BLaER1 treated with 17β-estradiol and CSF1 and Interleukin-3, amounts not matched to agents 10 nM and 100 nM (cell line): ENCODE data around the gene BRF1.
"Not testable (repeated sequence)": the region's sequence is repeated elsewhere in the genome, so short reads cannot be mapped to it uniquely, and the experiment has no call there.

Experiments
- H3K27ac ChIP-seq, 11 experiments: shearing (Covaris generic); formaldehyde crosslinking; 2 replicates each; pipeline ENCODE4 v1.8.1; 2022
- H3K27me3 ChIP-seq, 11 experiments: shearing (Covaris generic); formaldehyde crosslinking; 2 replicates each; pipeline ENCODE4 v1.8.1; 2022
- H3K36me3 ChIP-seq, 11 experiments: shearing (Covaris generic); formaldehyde crosslinking; 2 replicates each; pipeline ENCODE4 v1.8.1; 2022
- H3K4me1 ChIP-seq, 10 experiments: shearing (Covaris generic); formaldehyde crosslinking; 2 replicates each; pipeline ENCODE4 v1.8.1; 2022
- H3K4me2 ChIP-seq, 11 experiments: shearing (Covaris generic); formaldehyde crosslinking; 2 replicates each; pipeline ENCODE4 v1.8.1; 2022
- H3K4me3 ChIP-seq, 10 experiments: shearing (Covaris generic); formaldehyde crosslinking; 2 replicates each; pipeline ENCODE4 v1.8.1; 2022
- H3K9ac ChIP-seq, 11 experiments: shearing (Covaris generic); formaldehyde crosslinking; 2 replicates each; pipeline ENCODE4 v1.8.1; 2022
- H3K9me3 ChIP-seq, 11 experiments: shearing (Covaris generic); formaldehyde crosslinking; replicated peaks in 1 of 11; 2 replicates each; pipeline ENCODE4 v1.8.1; 2022
- H4K20me1 ChIP-seq, 11 experiments: shearing (Covaris generic); formaldehyde crosslinking; 2 replicates each; pipeline ENCODE4 v1.8.1; 2022
- Cebpa-rat ChIP-seq, 11 experiments: shearing (Covaris generic); IDR thresholded peaks; 2 replicates each; pipeline ENCODE4 v1.8.1; 2022

The BRF1 gene

GRCh38 chr14:105307052-105307727 lies 6.4 kb upstream of the BRF1 start:
- H4K20me1 ChIP-seq: no peaks in the 10 kb centered on the region
- no peak overlapping the region for H3K27ac ChIP-seq
- H3K4me2 ChIP-seq: no peak overlapping the region
- peaks cover 0 to 4% (median 0%) of the 10 kb centered on the region in 11 experiments; a peak in 1 of 22 replicates for H3K9me3 ChIP-seq
- 0 out of 22 replicates have a peak, but pooled peaks cover 0 to 3% (median 0%) of the 10 kb centered on the region in 11 experiments for H3K36me3 ChIP-seq
- no peak overlapping the region for H3K4me3 ChIP-seq
- no peak overlapping the region for H3K9ac ChIP-seq
- H3K27me3 ChIP-seq: no peaks in the 10 kb centered on the region
- H3K4me1 ChIP-seq: peaks cover 18 to 31% (median 26%) of the 10 kb centered on the region in 10 experiments
- TF ChIP-seq Cebpa-rat (IDR thresholded peaks at IDR 0.05): no peak

GRCh38 chr14:105305791-105306190 lies 5.0 kb upstream of the BRF1 start:
- peaks cover 21 to 36% (median 27%) of the 10 kb centered on the region in 10 experiments for H3K4me1 ChIP-seq
- H3K4me2 ChIP-seq: peak overlapping the region; percentile 37 to 75 (median 65)

GRCh38 chr14:105305345-105305744 lies 4.5 kb upstream of the BRF1 start:
- no peak for TF ChIP-seq Cebpa-rat (IDR thresholded peaks at IDR 0.05)
- Histone ChIP-seq H3K36me3 (0 out of 22 replicates have a peak, but pooled peaks cover 0 to 3% (median 0%) of the 10 kb centered on the region in 11 experiments), H3K9ac (peak overlapping the region in 5 of 11 experiments; percentile 20 to 52 (median 44); a peak in 7 of 22 replicates), H3K4me1 (peaks cover 21 to 36% (median 27%) of the 10 kb centered on the region in 10 experiments), H4K20me1 (peaks cover 0 to 3% (median 0%) of the 10 kb centered on the region in 11 experiments; a peak in 3 of 22 replicates), H3K27me3 (no peaks in the 10 kb centered on the region), H3K4me3 (no peak overlapping the region), H3K9me3 (peaks cover 0 to 4% (median 0%) of the 10 kb centered on the region in 11 experiments; a peak in 1 of 22 replicates), H3K27ac (peak overlapping the region in 10 of 11 experiments; percentile 21 to 74 (median 63); a peak in 19 of 22 replicates), H3K4me2 (peak overlapping the region; percentile 37 to 75 (median 65))

More at GRCh38 chr14:105305791-105306190, 5.0 kb upstream of the BRF1 start:
- peaks cover 0 to 4% (median 0%) of the 10 kb centered on the region in 11 experiments; a peak in 1 of 22 replicates for H3K9me3 ChIP-seq
- no peaks in the 10 kb centered on the region for H3K27me3 ChIP-seq
- no peak overlapping the region for H3K4me3 ChIP-seq
- H3K9ac ChIP-seq: peak overlapping the region in 4 of 11 experiments; percentile 20 to 52 (median 46); a peak in 4 of 22 replicates
- no peaks in the 10 kb centered on the region for H4K20me1 ChIP-seq
- H3K27ac ChIP-seq: peak overlapping the region in 10 of 11 experiments; percentile 21 to 74 (median 63); a peak in 19 of 22 replicates
- TF ChIP-seq Cebpa-rat (IDR thresholded peaks at IDR 0.05): no peak
- H3K36me3 ChIP-seq: 0 out of 22 replicates have a peak, but pooled peaks cover 0 to 3% (median 0%) of the 10 kb centered on the region in 11 experiments

- H3K4me2 ChIP-seq: peak overlapping the region; percentile 37 to 75 (median 65); a peak in 20 of 22 replicates
- H3K9ac ChIP-seq: no peak overlapping the region; a peak in 1 of 22 replicates
- peaks cover 0 to 4% (median 0%) of the 10 kb centered on the region in 11 experiments; a peak in 4 of 22 replicates for H3K9me3 ChIP-seq
- peak overlapping the region in 7 of 11 experiments; percentile 59 to 74 (median 64); a peak in 10 of 22 replicates for H3K27ac ChIP-seq
- no peaks in the 10 kb centered on the region for H3K27me3 ChIP-seq
- TF ChIP-seq Cebpa-rat (IDR thresholded peaks at IDR 0.05): no peak
- H3K4me3 ChIP-seq: no peak overlapping the region
- peaks cover 25 to 39% (median 31%) of the 10 kb centered on the region in 10 experiments for H3K4me1 ChIP-seq
- 0 out of 22 replicates have a peak, but pooled peaks cover 0 to 3% (median 0%) of the 10 kb centered on the region in 11 experiments for H3K36me3 ChIP-seq
- H4K20me1 ChIP-seq: peaks cover 0 to 10% (median 5%) of the 10 kb centered on the region in 11 experiments; a peak in 9 of 22 replicates
Observed at GRCh38 chr14:105304565-105304964, 3.8 kb upstream of the BRF1 start.

- Histone ChIP-seq H3K4me2 (no peak overlapping the region), H3K27ac (no peak overlapping the region), H3K9ac (no peak overlapping the region), H3K4me3 (no peak overlapping the region), H4K20me1 (peaks cover 0 to 15% (median 9%) of the 10 kb centered on the region in 11 experiments; a peak in 11 of 22 replicates), H3K36me3 (0 out of 22 replicates have a peak, but pooled peaks cover 0 to 3% (median 0%) of the 10 kb centered on the region in 11 experiments), H3K27me3 (no peaks in the 10 kb centered on the region), H3K9me3 (peaks cover 0 to 6% (median 0%) of the 10 kb centered on the region in 11 experiments; a peak in 5 of 22 replicates), H3K4me1 (peaks cover 31 to 45% (median 37%) of the 10 kb centered on the region in 10 experiments)
- no peak for TF ChIP-seq Cebpa-rat (IDR thresholded peaks at IDR 0.05)
Observed at GRCh38 chr14:105303949-105304348, 3.1 kb upstream of the BRF1 start.

- peaks cover 6 to 36% (median 17%) of the 10 kb centered on the region in 11 experiments; a peak in 14 of 22 replicates for H4K20me1 ChIP-seq
- peaks cover 39 to 64% (median 48%) of the 10 kb centered on the region in 10 experiments for H3K4me1 ChIP-seq
- peak overlapping the region; percentile 70 to 94 (median 88); a peak in 17 of 20 replicates for H3K4me3 ChIP-seq
- H3K9ac ChIP-seq: peak overlapping the region in 4 of 11 experiments; percentile 68 to 97 (median 90); a peak in 7 of 22 replicates
- H3K4me2 ChIP-seq: peak overlapping the region; percentile 85 to 99 (median 93)
- H3K9me3 ChIP-seq, H3K27me3 ChIP-seq, H3K27ac ChIP-seq, H3K36me3 ChIP-seq: not testable (repeated sequence)
Observed at GRCh38 chr14:105301915-105302249, 1.1 kb upstream of the BRF1 start.

- Histone ChIP-seq H3K9ac (peak overlapping the region; percentile 87 to 97 (median 95)), H4K20me1 (peaks cover 6 to 42% (median 18%) of the 10 kb centered on the region in 11 experiments; a peak in 14 of 22 replicates), H3K27me3 (no peaks in the 10 kb centered on the region), H3K4me2 (peak overlapping the region; percentile 88 to 99 (median 94)), H3K4me3 (peak overlapping the region; percentile 70 to 94 (median 88)), H3K4me1 (peaks cover 45 to 65% (median 51%) of the 10 kb centered on the region in 10 experiments), H3K9me3 (peaks cover 0 to 6% (median 0%) of the 10 kb centered on the region in 11 experiments; a peak in 4 of 22 replicates), H3K27ac (peak overlapping the region; percentile 84 to 96 (median 92)), H3K36me3 (peaks cover 0 to 6% (median 0%) of the 10 kb centered on the region in 11 experiments; a peak in 2 of 22 replicates)
- no peak for TF ChIP-seq Cebpa-rat (IDR thresholded peaks at IDR 0.05)
Observed at GRCh38 chr14:105301103-105301914, 508 bp upstream of the BRF1 start.
